Nephron progenitor cell (in vitro differentiated cells): ENCODE data around the gene RAD51B.

Experiments used
- DNase-seq: peaks from one replicate; pipeline ENCODE4 v3.0.0; 2021
- H3K27ac Mint-ChIP-seq: 2 replicates; pipeline ENCODE4 v1.8.0; 2021; ENCODE audit warnings: mild to moderate bottlenecking, moderate library complexity, mixed read lengths
- H3K27me3 Mint-ChIP-seq: 2 replicates; pipeline ENCODE4 v1.8.0; 2021; ENCODE audit warnings: mild to moderate bottlenecking, low read depth, mixed read lengths; ENCODE audit not compliant: poor library complexity
- H3K36me3 Mint-ChIP-seq: 2 replicates; pipeline ENCODE4 v1.8.0; 2021; ENCODE audit warnings: low read depth, mixed read lengths
- H3K4me1 Mint-ChIP-seq: 2 replicates; pipeline ENCODE4 v1.8.0; 2021; ENCODE audit warnings: mixed read lengths
- H3K4me3 Mint-ChIP-seq: 2 replicates; pipeline ENCODE4 v1.8.0; 2021; ENCODE audit warnings: mild to moderate bottlenecking, moderate library complexity, mixed read lengths
- H3K9me3 Mint-ChIP-seq: 2 replicates; pipeline ENCODE4 v1.8.0; 2021; ENCODE audit warnings: mild to moderate bottlenecking, moderate library complexity, mixed read lengths
- CTCF ChIP-seq: fragments of 200-600 bp; sonication (generic); IDR thresholded peaks from 2 replicates; pipeline ENCODE4 v1.5.0; 2021; ENCODE audit warnings: antibody characterized with exemption

The RAD51B gene

DNA sequence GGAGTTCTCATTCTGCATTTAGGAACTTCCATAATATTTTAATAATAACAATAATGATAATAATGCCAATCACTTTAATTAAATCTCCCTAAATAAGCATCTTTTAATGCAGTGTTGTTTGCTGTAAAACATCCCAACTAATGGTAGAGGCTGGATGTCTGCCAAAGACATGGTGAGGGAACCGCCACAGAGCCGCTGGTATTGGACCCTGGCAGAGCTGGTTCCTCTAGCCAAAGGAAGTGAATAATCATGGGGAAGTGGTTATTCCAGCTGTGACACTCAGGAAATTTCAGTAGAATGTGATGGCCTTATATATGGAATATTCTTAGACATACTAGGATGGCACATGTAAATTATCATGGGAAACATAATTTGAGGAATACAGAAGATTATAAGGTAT, 490.0 kb downstream of the RAD51B start:
- Mint-ChIP-seq H3K27ac (no peak overlapping the region), H3K4me1 (peaks cover 68% of the 10 kb centered on the region), H3K27me3 (peaks cover 3% of the 10 kb centered on the region), H3K36me3 (peaks cover 3% of the 10 kb centered on the region), H3K9me3 (no peaks in the 10 kb centered on the region), H3K4me3 (no peak overlapping the region)
- no peak for TF ChIP-seq CTCF
- DNase-seq: no peak

GRCh38 chr14:68312300-68312699, 492.7 kb downstream of the RAD51B start:
- Mint-ChIP-seq H3K4me1 (peaks cover 77% of the 10 kb centered on the region), H3K27me3 (peaks cover 3% of the 10 kb centered on the region)

GRCh38 chr14:68312884-68313610, 493.5 kb downstream of the RAD51B start:
- no peak for DNase-seq
- no peaks in the 10 kb centered on the region for H3K9me3 Mint-ChIP-seq
- no peak overlapping the region for H3K4me3 Mint-ChIP-seq
- peaks cover 4% of the 10 kb centered on the region for H3K27me3 Mint-ChIP-seq
- no peak for TF ChIP-seq CTCF
- peaks cover 8% of the 10 kb centered on the region for H3K36me3 Mint-ChIP-seq
- H3K4me1 Mint-ChIP-seq: peaks cover 77% of the 10 kb centered on the region
- H3K27ac Mint-ChIP-seq: peak overlapping the region; percentile 91

More at GRCh38 chr14:68312300-68312699, 492.7 kb downstream of the RAD51B start:
- no peak for TF ChIP-seq CTCF
- Mint-ChIP-seq H3K4me3 (no peak overlapping the region), H3K36me3 (peaks cover 4% of the 10 kb centered on the region), H3K9me3 (no peaks in the 10 kb centered on the region), H3K27ac (peak overlapping the region; percentile 1)
- DNase-seq: no peak

DNA sequence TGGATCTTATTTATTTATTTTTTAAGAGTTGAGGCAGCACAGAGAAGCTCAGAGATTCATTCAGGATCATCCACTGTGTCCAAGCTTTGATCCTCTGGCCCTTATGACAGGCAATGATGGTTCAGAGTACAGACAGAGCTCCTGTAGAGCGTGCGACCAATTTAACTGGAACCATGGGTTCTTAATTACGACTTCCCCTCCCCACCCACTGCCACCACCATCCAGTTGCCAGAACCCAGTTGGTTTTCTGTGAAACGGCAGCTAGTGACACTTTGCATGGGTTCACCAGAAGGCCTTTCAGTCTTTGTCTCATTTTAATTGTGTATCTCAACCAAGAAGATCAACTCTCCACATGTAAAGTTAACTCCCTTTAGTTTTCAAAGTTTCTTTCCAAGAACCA, 495.1 kb downstream of the RAD51B start:
- peaks cover 8% of the 10 kb centered on the region for H3K36me3 Mint-ChIP-seq
- H3K4me3 Mint-ChIP-seq: no peak overlapping the region
- no peaks in the 10 kb centered on the region for H3K9me3 Mint-ChIP-seq
- H3K27ac Mint-ChIP-seq: peak overlapping the region; percentile 73
- no peak for TF ChIP-seq CTCF
- peaks cover 5% of the 10 kb centered on the region for H3K27me3 Mint-ChIP-seq
- no peak for DNase-seq
- H3K4me1 Mint-ChIP-seq: peaks cover 78% of the 10 kb centered on the region

GRCh38 chr14:68315081-68315480, 495.5 kb downstream of the RAD51B start:
- no peak for TF ChIP-seq CTCF
- no peak for DNase-seq
- H3K4me1 Mint-ChIP-seq: peaks cover 83% of the 10 kb centered on the region
- peaks cover 8% of the 10 kb centered on the region for H3K36me3 Mint-ChIP-seq
- H3K4me3 Mint-ChIP-seq: no peak overlapping the region
- H3K27ac Mint-ChIP-seq: peak overlapping the region; percentile 73
- no peaks in the 10 kb centered on the region for H3K9me3 Mint-ChIP-seq
- H3K27me3 Mint-ChIP-seq: peaks cover 5% of the 10 kb centered on the region
